Nasal cavity respiratory epithelium epithelial cell of viscerocranial mucosa (primary cell): Measurements from ENCODE around the gene CYLD. TPM values are rescaled to one million over a fixed set of nuclear protein-coding genes. Genes with fewer than 3 reads are reported as not detected.

Source experiments
- total RNA-seq: library from RNA; depleted of rRNA; stranded (reverse); fragments of >200 nt; gene quantifications from 2 replicates; pipeline ENCODE4 v1.2.3, GENCODE V29; 2014

CYLD gene
- 50.9 and 79.7 TPM in 2 replicates for total RNA-seq

GRCh38 chr16:50741781-50742575 lies at the start of gene CYLD:
Gene CYLD (plus strand): TSS chr16:50742086. CDS start chr16:50749699, 7,613 bp downstream.

GRCh38 chr16:50692999-50693781 lies 48.7 kb upstream of the CYLD start, which contains the start of gene NOD2:
Gene NOD2 (plus strand): TSS chr16:50693606. CDS start chr16:50699496, 5,890 bp downstream.

Other genes with a start within 250 kb of the CYLD start
- under 0.01 and 0.36 TPM in 2 replicates for gene NKD1, start 193.7 kb upstream of the CYLD start, total RNA-seq
- not detected in 2 replicates for gene SNX20, start 60.8 kb upstream of the CYLD start, total RNA-seq
- 10.6 and 17.4 TPM in 2 replicates for gene NOD2, start 48.5 kb upstream of the CYLD start, total RNA-seq